Hepatocyte (in vitro differentiated cells): ENCODE results near the gene LRMDA. TPM values are rescaled to one million over a fixed set of nuclear protein-coding genes. Genes with fewer than 3 reads are reported as not detected.
A peak's percentile ranks its signal among the peaks of the same experiment; 100 is the strongest.

ENCODE experiments used
- DNase-seq: peaks from one replicate; pipeline ENCODE4 v3.0.0-alpha.2; 2016; ENCODE audit warnings: low spot score
- H2AFZ ChIP-seq: fragments of 200-600 bp; sonication (generic); 2 replicates; pipeline ENCODE4 v1.6.0; 2016; ENCODE audit warnings: antibody characterized with exemption, mild to moderate bottlenecking
- H3K27ac ChIP-seq: fragments of 200-600 bp; sonication (generic); 2 replicates; pipeline ENCODE4 v1.5.1; 2016; ENCODE audit warnings: mild to moderate bottlenecking
- H3K27me3 ChIP-seq: fragments of 200-600 bp; sonication (generic); 2 replicates; pipeline ENCODE4 v1.6.1; 2016
- H3K36me3 ChIP-seq: fragments of 200-600 bp; sonication (generic); replicated peaks from 2 replicates; pipeline ENCODE4 v1.5.1; 2016; ENCODE audit warnings: low read depth; ENCODE audit not compliant: insufficient read depth
- H3K4me1 ChIP-seq: fragments of 200-600 bp; sonication (generic); 2 replicates; pipeline ENCODE4 v1.5.1; 2016; ENCODE audit warnings: mild to moderate bottlenecking, moderate library complexity; ENCODE audit not compliant: insufficient read depth
- H3K4me2 ChIP-seq: fragments of 200-600 bp; sonication (generic); 2 replicates; pipeline ENCODE4 v1.6.0; 2016
- H3K4me3 ChIP-seq: fragments of 200-600 bp; sonication (generic); 2 replicates; pipeline ENCODE4 v1.5.1; 2016; ENCODE audit warnings: mild to moderate bottlenecking
- H3K79me2 ChIP-seq: fragments of 200-600 bp; sonication (generic); 2 replicates; pipeline ENCODE4 v1.6.0; 2017; ENCODE audit warnings: mild to moderate bottlenecking
- H3K9me2 ChIP-seq: fragments of 200-600 bp; sonication (generic); replicated peaks from 2 replicates; pipeline ENCODE4 v1.6.0; 2017; ENCODE audit warnings: mild to moderate bottlenecking; ENCODE audit not compliant: insufficient read depth
- H3K9me3 ChIP-seq: fragments of 200-600 bp; sonication (generic); 2 replicates; pipeline ENCODE4 v1.5.1; 2016; ENCODE audit warnings: low read depth, mild to moderate bottlenecking
- H4K20me1 ChIP-seq: fragments of 200-600 bp; sonication (generic); 2 replicates; pipeline ENCODE4 v1.6.0; 2016; ENCODE audit warnings: mild to moderate bottlenecking; ENCODE audit not compliant: insufficient read depth, poor library complexity, severe bottlenecking
- EZH2 ChIP-seq: fragments of 200-600 bp; sonication (generic); IDR thresholded peaks from 2 replicates; pipeline ENCODE4 v1.6.1; 2016; ENCODE audit warnings: antibody characterized with exemption, mild to moderate bottlenecking, borderline replicate concordance
- EZH2phosphoT487 ChIP-seq: fragments of 200-600 bp; sonication (generic); IDR thresholded peaks from one replicate; pipeline ENCODE4 v1.6.1; 2018; ENCODE audit warnings: antibody characterized with exemption, mild to moderate bottlenecking, low read depth, moderate library complexity; ENCODE audit not compliant: unreplicated experiment, severe bottlenecking
- WGBS: methylation state at CpG from one replicate; pipeline ENCODE4 v1.1.6; 2016; ENCODE audit warnings: low lambda C conversion rate; ENCODE audit errors: missing lambda C conversion rate; 5-methylcytosine and 5-hydroxymethylcytosine counted together
- polyA plus RNA-seq: library from polyadenylated mRNA; unstranded; fragments of >200 nt; fragmentation: Nextera tagmentation; extraction: Ambion mirVana; gene quantifications from 2 replicates; pipeline ENCODE4 v1.2.1, GENCODE V29; 2016
- total RNA-seq: library from RNA; depleted of rRNA; stranded (reverse); fragments of >200 nt; gene quantifications from 2 replicates; pipeline ENCODE4 v1.2.3, GENCODE V29; 2014
- TF ChIP-seq, protein P1 (sequence below): fragments of 200-600 bp; sonication (generic); IDR thresholded peaks from 2 replicates; pipeline ENCODE4 v1.5.1; 2016; ENCODE audit warnings: antibody characterized with exemption, mild to moderate bottlenecking; ENCODE audit not compliant: poor library complexity

LRMDA gene
- total and polyA plus RNA-seq, 2 experiments from 2014 or later, result 5.6 to 15.7 TPM

- Histone ChIP-seq H3K79me2 (no peaks in the 10 kb centered on the region), H2AFZ (no peak overlapping the region), H3K9me3 (peaks cover 3% of the 10 kb centered on the region), H3K36me3 (no peaks in the 10 kb centered on the region), H3K4me2 (peak overlapping the region; percentile 15), H3K4me3 (no peak overlapping the region), H3K27ac (peak overlapping the region; percentile 84), H3K27me3 (no peaks in the 10 kb centered on the region), H4K20me1 (no peaks in the 10 kb centered on the region), H3K9me2 (no peaks in the 10 kb centered on the region), H3K4me1 (peaks cover 14% of the 10 kb centered on the region)
- TF ChIP-seq EZH2phosphoT487, result no peak
- TF ChIP-seq, protein P1, sequence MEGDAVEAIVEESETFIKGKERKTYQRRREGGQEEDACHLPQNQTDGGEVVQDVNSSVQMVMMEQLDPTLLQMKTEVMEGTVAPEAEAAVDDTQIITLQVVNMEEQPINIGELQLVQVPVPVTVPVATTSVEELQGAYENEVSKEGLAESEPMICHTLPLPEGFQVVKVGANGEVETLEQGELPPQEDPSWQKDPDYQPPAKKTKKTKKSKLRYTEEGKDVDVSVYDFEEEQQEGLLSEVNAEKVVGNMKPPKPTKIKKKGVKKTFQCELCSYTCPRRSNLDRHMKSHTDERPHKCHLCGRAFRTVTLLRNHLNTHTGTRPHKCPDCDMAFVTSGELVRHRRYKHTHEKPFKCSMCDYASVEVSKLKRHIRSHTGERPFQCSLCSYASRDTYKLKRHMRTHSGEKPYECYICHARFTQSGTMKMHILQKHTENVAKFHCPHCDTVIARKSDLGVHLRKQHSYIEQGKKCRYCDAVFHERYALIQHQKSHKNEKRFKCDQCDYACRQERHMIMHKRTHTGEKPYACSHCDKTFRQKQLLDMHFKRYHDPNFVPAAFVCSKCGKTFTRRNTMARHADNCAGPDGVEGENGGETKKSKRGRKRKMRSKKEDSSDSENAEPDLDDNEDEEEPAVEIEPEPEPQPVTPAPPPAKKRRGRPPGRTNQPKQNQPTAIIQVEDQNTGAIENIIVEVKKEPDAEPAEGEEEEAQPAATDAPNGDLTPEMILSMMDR, result no peak
- no peak for TF ChIP-seq EZH2
- DNase-seq, result no peak
- 52% methylated on average over 3 of the region's 3 CpGs for WGBS
These were observed 370.2 kb downstream of the LRMDA start for GRCh38 chr10:75801661-75802060.

- Histone ChIP-seq H3K9me3 (no peaks in the 10 kb centered on the region), H3K27ac (no peak overlapping the region), H3K4me2 (no peak overlapping the region), H2AFZ (no peak overlapping the region), H3K27me3 (no peaks in the 10 kb centered on the region), H3K9me2 (no peaks in the 10 kb centered on the region), H4K20me1 (no peaks in the 10 kb centered on the region), H3K36me3 (no peaks in the 10 kb centered on the region), H3K4me3 (no peak overlapping the region), H3K79me2 (no peaks in the 10 kb centered on the region), H3K4me1 (peaks cover 17% of the 10 kb centered on the region)
- TF ChIP-seq EZH2phosphoT487, result no peak
- TF ChIP-seq, protein P1, result no peak
- TF ChIP-seq EZH2, result no peak
- DNase-seq, result no peak
- WGBS, result 95% methylated on average over 3 of the region's 3 CpGs
These were observed 371.7 kb downstream of the LRMDA start for GRCh38 chr10:75803121-75803520.

- H3K79me2 ChIP-seq, result no peaks in the 10 kb centered on the region
- no peak overlapping the region for H3K27ac ChIP-seq
- no peaks in the 10 kb centered on the region for H4K20me1 ChIP-seq
- no peaks in the 10 kb centered on the region for H3K27me3 ChIP-seq
- no peak overlapping the region for H3K4me3 ChIP-seq
- no peak overlapping the region for H3K4me2 ChIP-seq
- H3K9me3 ChIP-seq, result no peaks in the 10 kb centered on the region
- peaks cover 17% of the 10 kb centered on the region for H3K4me1 ChIP-seq
- no peak for DNase-seq
- 96% methylated on average over 14 of the region's 14 CpGs for WGBS
- H3K9me2 ChIP-seq, result no peaks in the 10 kb centered on the region
- H2AFZ ChIP-seq, result no peak overlapping the region
- H3K36me3 ChIP-seq, result no peaks in the 10 kb centered on the region
- TF ChIP-seq, protein P1, result no peak
- TF ChIP-seq EZH2phosphoT487 (no peak), EZH2 (no peak)
These were observed 372.6 kb downstream of the LRMDA start for GRCh38 chr10:75803816-75804552.

- 89% methylated on average over 3 of the region's 3 CpGs for WGBS
- H2AFZ ChIP-seq, result no peak overlapping the region
- H3K4me2 ChIP-seq, result peak overlapping the region; percentile 50
- no peaks in the 10 kb centered on the region for H3K79me2 ChIP-seq
- peaks cover 15% of the 10 kb centered on the region for H3K4me1 ChIP-seq
- H4K20me1 ChIP-seq, result no peaks in the 10 kb centered on the region
- no peak for DNase-seq
- H3K9me2 ChIP-seq, result no peaks in the 10 kb centered on the region
- H3K36me3 ChIP-seq, result no peaks in the 10 kb centered on the region
- H3K27ac ChIP-seq, result no peak overlapping the region
- H3K4me3 ChIP-seq, result no peak overlapping the region
- no peaks in the 10 kb centered on the region for H3K9me3 ChIP-seq
- TF ChIP-seq EZH2phosphoT487 (no peak), EZH2 (no peak)
- TF ChIP-seq, protein P1, result no peak
- H3K27me3 ChIP-seq, result peaks cover 4% of the 10 kb centered on the region
These were observed 374.8 kb downstream of the LRMDA start for GRCh38 chr10:75806186-75806585.
